HG03095 (cell line): ENCODE measurements around the gene OGFR.

Experiments used
- ATAC-seq: cut with Tn5 transposase; IDR thresholded peaks from one replicate; pipeline ENCODE4 v1.9.1; 2021; ENCODE audit warnings: moderate library complexity; ENCODE audit not compliant: unreplicated experiment

Gene OGFR

GRCh38 chr20:62814060-62814708 lies 9.5 kb downstream of the OGFR start:
- ATAC-seq = no peak

GRCh38 chr20:62814709-62815065 lies 10.1 kb downstream of the OGFR start:
- ATAC-seq = no peak

- ATAC-seq = no peak
Measured at GRCh38 chr20:62815066-62815991, 10.7 kb downstream of the OGFR start.

GRCh38 chr20:62816031-62816883 lies 11.6 kb downstream of the OGFR start:
- no peak for ATAC-seq

GRCh38 chr20:62816884-62817873 lies 12.5 kb downstream of the OGFR start, which contains the start of gene COL9A3:
Gene COL9A3 (plus strand): TSS chr20:62817050. CDS start chr20:62817065, 15 bp downstream.
- no peak for ATAC-seq

- ATAC-seq = no peak
Measured at GRCh38 chr20:62817975-62818591, 13.4 kb downstream of the OGFR start.

GRCh38 chr20:62818592-62819493 lies 14.2 kb downstream of the OGFR start:
- ATAC-seq = no peak

GRCh38 chr20:62819494-62820174 lies 15.0 kb downstream of the OGFR start:
- no peak for ATAC-seq

GRCh38 chr20:62820208-62820961 lies 15.8 kb downstream of the OGFR start:
- ATAC-seq = no peak

- ATAC-seq = no peak
Measured at GRCh38 chr20:62820962-62821725, 16.5 kb downstream of the OGFR start.

GRCh38 chr20:62821726-62822210 lies 17.1 kb downstream of the OGFR start:
- ATAC-seq = no peak

- ATAC-seq = no peak
Measured at GRCh38 chr20:62822239-62822787, 17.7 kb downstream of the OGFR start.

GRCh38 chr20:62822788-62823651 lies 18.4 kb downstream of the OGFR start:
- peak; percentile 59 for ATAC-seq

GRCh38 chr20:62823688-62824475 lies 19.2 kb downstream of the OGFR start:
- ATAC-seq = no peak
